Vagina (tissue), 2 donors: ENCODE measurements around the gene SH3GLB2.

Experiments
- POLR2A ChIP-seq, 2 donors: fragments of 450-650 bp; IDR thresholded peaks; one replicate each; pipeline ENCODE4 v1.6.1; 2017; ENCODE audit warnings: antibody characterized with exemption in 2 of 2, mild to moderate bottlenecking in 2 of 2, moderate library complexity in 2 of 2
- TF ChIP-seq, protein P1 (sequence below), 3 experiments: fragments of 450-650 bp in 2 of 3; fragments of 200-600 bp in 1 of 3; sonication (generic) in 1 of 3; IDR thresholded peaks; one replicate each; pipeline ENCODE4 v1.5.1; 2017 to 2019; ENCODE audit warnings: antibody characterized with exemption in 3 of 3, mild to moderate bottlenecking in 2 of 3, moderate library complexity in 2 of 3

- TF ChIP-seq, protein P1, sequence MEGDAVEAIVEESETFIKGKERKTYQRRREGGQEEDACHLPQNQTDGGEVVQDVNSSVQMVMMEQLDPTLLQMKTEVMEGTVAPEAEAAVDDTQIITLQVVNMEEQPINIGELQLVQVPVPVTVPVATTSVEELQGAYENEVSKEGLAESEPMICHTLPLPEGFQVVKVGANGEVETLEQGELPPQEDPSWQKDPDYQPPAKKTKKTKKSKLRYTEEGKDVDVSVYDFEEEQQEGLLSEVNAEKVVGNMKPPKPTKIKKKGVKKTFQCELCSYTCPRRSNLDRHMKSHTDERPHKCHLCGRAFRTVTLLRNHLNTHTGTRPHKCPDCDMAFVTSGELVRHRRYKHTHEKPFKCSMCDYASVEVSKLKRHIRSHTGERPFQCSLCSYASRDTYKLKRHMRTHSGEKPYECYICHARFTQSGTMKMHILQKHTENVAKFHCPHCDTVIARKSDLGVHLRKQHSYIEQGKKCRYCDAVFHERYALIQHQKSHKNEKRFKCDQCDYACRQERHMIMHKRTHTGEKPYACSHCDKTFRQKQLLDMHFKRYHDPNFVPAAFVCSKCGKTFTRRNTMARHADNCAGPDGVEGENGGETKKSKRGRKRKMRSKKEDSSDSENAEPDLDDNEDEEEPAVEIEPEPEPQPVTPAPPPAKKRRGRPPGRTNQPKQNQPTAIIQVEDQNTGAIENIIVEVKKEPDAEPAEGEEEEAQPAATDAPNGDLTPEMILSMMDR (IDR thresholded peaks at IDR 0.05): no peak
- no peak for TF ChIP-seq POLR2A (IDR thresholded peaks at IDR 0.05)
Observed at GRCh38 chr9:129073404-129073803, 45.3 kb upstream of the SH3GLB2 start.
